ENCODE results near the gene TPP2. TPM values are rescaled to one million over a fixed set of nuclear protein-coding genes. Genes with fewer than 3 reads are reported as not detected.

The TPP2 gene
- total and polyA plus RNA-seq, 10 donors: 19.5 to 95.5 (median 55.1) TPM

GRCh38 chr13:102617697-102618350, 21.0 kb downstream of the TPP2 start:
- Histone ChIP-seq H3K4me3 (no peak overlapping the region), H3K4me1 (peaks cover 0 to 5% (median 3%) of the 10 kb centered on the region in 6 donors), H3K27ac (no peak overlapping the region), H3K9me3 (no peaks in the 10 kb centered on the region), H3K36me3 (peaks cover 0 to 91% (median 54%) of the 10 kb centered on the region in 6 donors), H3K27me3 (replicated peaks in 1 of 7) (no peaks in the 10 kb centered on the region)
- WGBS, 5 donors: 91 to 96% (median 93%) methylated on average over 4 of the region's 4 CpGs
- DNase-seq: no peak
- intact Hi-C loops (cut with DNase I; ENCODE audit: low total_unique reads): loop anchor here (10.0 kb wide), 1 partner anchor 47 kb away; no protein-coding TSS in a partner anchor
- TF ChIP-seq CTCF (IDR thresholded peaks at IDR 0.05 in 8 of 11, conservative IDR thresholded peaks at IDR 0.05 in 3 of 11): no peak
- TF ChIP-seq POLR2A (IDR thresholded peaks at IDR 0.05): no peak
- TF ChIP-seq POLR2AphosphoS5 (IDR thresholded peaks at IDR 0.05): no peak

GRCh38 chr13:102620516-102620915, 23.7 kb downstream of the TPP2 start:
- no peak overlapping the region for H3K4me3 ChIP-seq
- no peaks in the 10 kb centered on the region for H3K27me3 ChIP-seq (replicated peaks in 1 of 7)
- intact Hi-C loops (cut with DNase I; ENCODE audit: low total_unique reads): no loop called here
- WGBS, 5 donors: 94 to 97% (median 94%) methylated on average over 6 of the region's 6 CpGs
- H3K36me3 ChIP-seq: peaks cover 0 to 98% (median 64%) of the 10 kb centered on the region in 6 donors
- no peak for TF ChIP-seq CTCF (IDR thresholded peaks at IDR 0.05 in 8 of 11, conservative IDR thresholded peaks at IDR 0.05 in 3 of 11)
- TF ChIP-seq POLR2A (IDR thresholded peaks at IDR 0.05): no peak
- TF ChIP-seq POLR2AphosphoS5 (IDR thresholded peaks at IDR 0.05): no peak
- H3K27ac ChIP-seq: no peak overlapping the region
- no peaks in the 10 kb centered on the region for H3K4me1 ChIP-seq
- no peaks in the 10 kb centered on the region for H3K9me3 ChIP-seq
- DNase-seq: no peak

GRCh38 chr13:102626928-102627327, 30.1 kb downstream of the TPP2 start:
- intact Hi-C loops (cut with DNase I; ENCODE audit: low total_unique reads): no loop called here
- H3K4me3 ChIP-seq: no peak overlapping the region
- TF ChIP-seq POLR2AphosphoS5 (IDR thresholded peaks at IDR 0.05): no peak
- TF ChIP-seq CTCF (IDR thresholded peaks at IDR 0.05 in 8 of 11, conservative IDR thresholded peaks at IDR 0.05 in 3 of 11): no peak
- no peak for TF ChIP-seq POLR2A (IDR thresholded peaks at IDR 0.05)
- 82 to 97% (median 92%) methylated on average over 1 of the region's 1 CpG for WGBS, 5 donors
- H3K27ac ChIP-seq: no peak overlapping the region
- H3K4me1 ChIP-seq: no peaks in the 10 kb centered on the region
- H3K36me3 ChIP-seq: peaks cover 4 to 98% (median 70%) of the 10 kb centered on the region in 6 donors
- H3K9me3 ChIP-seq: no peaks in the 10 kb centered on the region
- H3K27me3 ChIP-seq (replicated peaks in 1 of 7): no peaks in the 10 kb centered on the region
- DNase-seq: no peak

- DNase-seq: no peak
- Histone ChIP-seq H3K36me3 (peaks cover 4 to 100% (median 72%) of the 10 kb centered on the region in 6 donors), H3K27me3 (replicated peaks in 1 of 7) (no peaks in the 10 kb centered on the region), H3K9me3 (no peaks in the 10 kb centered on the region), H3K4me3 (no peak overlapping the region), H3K4me1 (no peaks in the 10 kb centered on the region), H3K27ac (no peak overlapping the region)
- intact Hi-C loops (cut with DNase I; ENCODE audit: low total_unique reads): no loop called here
- 76 to 80% (median 78%) methylated on average over 4 of the region's 4 CpGs for WGBS, 5 donors
- TF ChIP-seq CTCF (IDR thresholded peaks at IDR 0.05 in 8 of 11, conservative IDR thresholded peaks at IDR 0.05 in 3 of 11): no peak
- TF ChIP-seq POLR2AphosphoS5 (IDR thresholded peaks at IDR 0.05): no peak
- no peak for TF ChIP-seq POLR2A (IDR thresholded peaks at IDR 0.05)
Measured at GRCh38 chr13:102628559-102628958, 31.8 kb downstream of the TPP2 start.
